ENCODE measurements around the gene BRME1. TPM values are rescaled to one million over a fixed set of nuclear protein-coding genes. Genes with fewer than 3 reads are reported as not detected.

The BRME1 gene
- total and polyA plus RNA-seq, 2 of the 13 experiments (the other 11 are each of a cell fraction or from before 2014, with no cell fraction given), result 0.74 to 1.5 TPM

DNA sequence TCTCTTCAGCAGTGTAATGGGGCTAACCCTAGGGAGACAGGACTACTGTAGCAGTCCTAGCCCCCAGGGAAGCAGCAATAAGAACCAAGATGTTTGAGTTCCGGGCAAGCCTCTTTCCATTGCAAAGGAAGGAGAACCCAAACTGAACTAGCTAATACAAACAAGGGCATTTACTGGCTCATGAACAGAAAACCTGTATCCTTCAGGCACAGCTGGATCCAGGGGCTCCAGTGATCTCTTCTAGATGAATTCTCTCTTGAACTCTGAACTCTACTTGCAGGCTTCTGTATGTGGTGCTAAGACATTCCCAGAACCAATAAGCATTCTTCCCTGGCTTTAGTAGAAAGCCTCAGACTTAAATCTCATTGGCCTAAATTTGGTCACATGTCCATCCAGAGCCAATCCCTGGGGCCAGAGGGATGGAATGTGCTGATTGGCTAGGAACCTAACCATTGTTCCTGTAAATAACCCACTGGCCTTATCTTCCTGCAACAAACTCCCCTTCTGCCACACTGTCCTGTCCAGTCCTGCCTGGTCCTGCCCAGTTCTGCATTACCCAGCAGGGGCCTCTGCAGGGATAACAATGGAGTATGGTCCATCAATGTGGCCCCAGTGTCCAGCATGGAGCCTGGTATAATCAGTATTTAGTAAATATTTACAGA is 36.2 kb upstream of the BRME1 start:
- peak; percentile 76 for TF ChIP-seq ZNF121 (CRISPR knock-in tag; IDR thresholded peaks at IDR 0.05)
- TF ChIP-seq, protein P1, sequence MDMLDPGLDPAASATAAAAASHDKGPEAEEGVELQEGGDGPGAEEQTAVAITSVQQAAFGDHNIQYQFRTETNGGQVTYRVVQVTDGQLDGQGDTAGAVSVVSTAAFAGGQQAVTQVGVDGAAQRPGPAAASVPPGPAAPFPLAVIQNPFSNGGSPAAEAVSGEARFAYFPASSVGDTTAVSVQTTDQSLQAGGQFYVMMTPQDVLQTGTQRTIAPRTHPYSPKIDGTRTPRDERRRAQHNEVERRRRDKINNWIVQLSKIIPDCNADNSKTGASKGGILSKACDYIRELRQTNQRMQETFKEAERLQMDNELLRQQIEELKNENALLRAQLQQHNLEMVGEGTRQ (IDR thresholded peaks at IDR 0.05; ENCODE audit: low read depth, low read length), result peak; percentile 51; the same call in 1 of the 2 replicates
- TF ChIP-seq, protein P1 (CRISPR knock-in tag; IDR thresholded peaks at IDR 0.05; ENCODE audit: borderline replicate concordance), result peak; percentile 60; the same call in 1 of the 2 replicates
- peak; percentile 69 for TF ChIP-seq NFYC (CRISPR knock-in tag; IDR thresholded peaks at IDR 0.05)
- TF ChIP-seq KLF15 (CRISPR knock-in tag; IDR thresholded peaks at IDR 0.05; ENCODE audit: borderline replicate concordance), result no peak
- TF ChIP-seq NFYB (CRISPR knock-in tag; IDR thresholded peaks at IDR 0.05), result peak; percentile 62
- TF ChIP-seq ZNF839 (CRISPR knock-in tag; IDR thresholded peaks at IDR 0.05; ENCODE audit: borderline replicate concordance), result no peak
- TF ChIP-seq ZNF780A (CRISPR knock-in tag; IDR thresholded peaks at IDR 0.05), result no peak
- TF ChIP-seq, protein P2, sequence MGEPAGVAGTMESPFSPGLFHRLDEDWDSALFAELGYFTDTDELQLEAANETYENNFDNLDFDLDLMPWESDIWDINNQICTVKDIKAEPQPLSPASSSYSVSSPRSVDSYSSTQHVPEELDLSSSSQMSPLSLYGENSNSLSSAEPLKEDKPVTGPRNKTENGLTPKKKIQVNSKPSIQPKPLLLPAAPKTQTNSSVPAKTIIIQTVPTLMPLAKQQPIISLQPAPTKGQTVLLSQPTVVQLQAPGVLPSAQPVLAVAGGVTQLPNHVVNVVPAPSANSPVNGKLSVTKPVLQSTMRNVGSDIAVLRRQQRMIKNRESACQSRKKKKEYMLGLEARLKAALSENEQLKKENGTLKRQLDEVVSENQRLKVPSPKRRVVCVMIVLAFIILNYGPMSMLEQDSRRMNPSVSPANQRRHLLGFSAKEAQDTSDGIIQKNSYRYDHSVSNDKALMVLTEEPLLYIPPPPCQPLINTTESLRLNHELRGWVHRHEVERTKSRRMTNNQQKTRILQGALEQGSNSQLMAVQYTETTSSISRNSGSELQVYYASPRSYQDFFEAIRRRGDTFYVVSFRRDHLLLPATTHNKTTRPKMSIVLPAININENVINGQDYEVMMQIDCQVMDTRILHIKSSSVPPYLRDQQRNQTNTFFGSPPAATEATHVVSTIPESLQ (CRISPR knock-in tag; conservative IDR thresholded peaks at IDR 0.05), result no peak
- TF ChIP-seq ZNF329 (CRISPR knock-in tag; IDR thresholded peaks at IDR 0.05; ENCODE audit: low read depth), result peak; percentile 97
- TF ChIP-seq KDM6A (CRISPR knock-in tag; IDR thresholded peaks at IDR 0.05; ENCODE audit: low read depth), result no peak
- TF ChIP-seq, protein P3, sequence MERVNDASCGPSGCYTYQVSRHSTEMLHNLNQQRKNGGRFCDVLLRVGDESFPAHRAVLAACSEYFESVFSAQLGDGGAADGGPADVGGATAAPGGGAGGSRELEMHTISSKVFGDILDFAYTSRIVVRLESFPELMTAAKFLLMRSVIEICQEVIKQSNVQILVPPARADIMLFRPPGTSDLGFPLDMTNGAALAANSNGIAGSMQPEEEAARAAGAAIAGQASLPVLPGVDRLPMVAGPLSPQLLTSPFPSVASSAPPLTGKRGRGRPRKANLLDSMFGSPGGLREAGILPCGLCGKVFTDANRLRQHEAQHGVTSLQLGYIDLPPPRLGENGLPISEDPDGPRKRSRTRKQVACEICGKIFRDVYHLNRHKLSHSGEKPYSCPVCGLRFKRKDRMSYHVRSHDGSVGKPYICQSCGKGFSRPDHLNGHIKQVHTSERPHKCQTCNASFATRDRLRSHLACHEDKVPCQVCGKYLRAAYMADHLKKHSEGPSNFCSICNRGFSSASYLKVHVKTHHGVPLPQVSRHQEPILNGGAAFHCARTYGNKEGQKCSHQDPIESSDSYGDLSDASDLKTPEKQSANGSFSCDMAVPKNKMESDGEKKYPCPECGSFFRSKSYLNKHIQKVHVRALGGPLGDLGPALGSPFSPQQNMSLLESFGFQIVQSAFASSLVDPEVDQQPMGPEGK (CRISPR knock-in tag; IDR thresholded peaks at IDR 0.05), result no peak
- H3K4me2 ChIP-seq (ENCODE audit: low read depth, low read length), result no peak overlapping the region
- ChIA-PET CTCF (ENCODE audit: low intra/inter-chr PET ratio, low total read pairs) (no interaction called here), POLR2A (no interaction called here)
- 0 out of 2 replicates have a peak, but pooled peaks cover 4% of the 10 kb centered on the region for H3K4me1 ChIP-seq (ENCODE audit: insufficient read depth, low read length)
- no peak overlapping the region for H3K4me3 ChIP-seq (replicated peaks in 1 of 3; ENCODE audit: insufficient read depth in 1 of 3, low read depth in 2 of 3, low read length in 3 of 3)
- 50% methylated on average over 1 of the region's 1 CpG for WGBS (ENCODE audit: low lambda C conversion rate)
- H3K36me3 ChIP-seq (replicated peaks in 1 of 2; ENCODE audit: control insufficient read depth in 1 of 2, insufficient read depth in 2 of 2, low read length in 2 of 2), result no peaks in the 10 kb centered on the region
- in situ Hi-C loops (cut with HindIII; ENCODE audit: extremely low pct_ligation_motif_present, low pct_unique_long_range_greater_than_20kb) (no loop called here), intact Hi-C loops (cut with micrococcal nuclease; ENCODE audit: unreplicated experiment) (no loop called here)
- H2AFZ ChIP-seq (ENCODE audit: low read length), result no peak overlapping the region
- DNase-seq (ENCODE audit: low spot score), result no peak
- ATAC-seq, result no peak; the same call in 2 of the 3 replicates
- no peaks in the 10 kb centered on the region for H4K20me1 ChIP-seq (ENCODE audit: insufficient read depth, low read length)
- no peak overlapping the region for H3K9ac ChIP-seq (ENCODE audit: insufficient read depth, low read depth, low read length)
- FAIRE-seq, result no peak
- no TSS peak for BruUV-seq (replicated peaks)
- H3K79me2 ChIP-seq (ENCODE audit: insufficient read depth, low read length), result no peaks in the 10 kb centered on the region
- H3K9me3 ChIP-seq (ENCODE audit: low read length), result no peaks in the 10 kb centered on the region
- H3K27ac ChIP-seq (ENCODE audit: extremely low read length, insufficient read depth, low read length), result no peak overlapping the region
- peaks cover 4 to 10% of the 10 kb centered on the region in 2 experiments; a peak in 3 of 5 replicates for H3K27me3 ChIP-seq (ENCODE audit: control insufficient read depth in 1 of 2, insufficient read depth in 2 of 2, low read length in 2 of 2)
